ENCODE measurements around the gene TROAP. TPM values are rescaled to one million over a fixed set of nuclear protein-coding genes. Genes with fewer than 3 reads are reported as not detected.

The TROAP gene
- total RNA-seq, 4 donors from 2014 or later: 4.0 to 14.6 (median 5.9) TPM

- TF ChIP-seq CTCF (IDR thresholded peaks at IDR 0.05): no peak
- TF ChIP-seq EP300 (IDR thresholded peaks at IDR 0.05): no peak
- TF ChIP-seq POLR2AphosphoS5 (IDR thresholded peaks at IDR 0.05): no peak
- TF ChIP-seq POLR2A (IDR thresholded peaks at IDR 0.05): no peak
- H3K27ac ChIP-seq: no peak overlapping the region
- no peaks in the 10 kb centered on the region for H3K27me3 ChIP-seq
- DNase-seq (ENCODE audit: low spot score in 2 of 2): no peak
- WGBS: 59% methylated on average over 7 of the region's 7 CpGs
- no peaks in the 10 kb centered on the region for H3K9me3 ChIP-seq
- H3K4me1 ChIP-seq: peaks cover 21% of the 10 kb centered on the region
- no peaks in the 10 kb centered on the region for H3K36me3 ChIP-seq
- no peak overlapping the region for H3K4me3 ChIP-seq
Observed at GRCh38 chr12:49359671-49360070, 36.6 kb downstream of the TROAP start.

GRCh38 chr12:49362077-49362476 is 39.0 kb downstream of the TROAP start:
- no peaks in the 10 kb centered on the region for H3K36me3 ChIP-seq
- DNase-seq (ENCODE audit: low spot score in 2 of 2): no peak
- TF ChIP-seq EP300 (IDR thresholded peaks at IDR 0.05): no peak
- H3K9me3 ChIP-seq: no peaks in the 10 kb centered on the region
- no peaks in the 10 kb centered on the region for H3K27me3 ChIP-seq
- H3K4me1 ChIP-seq: peaks cover 35% of the 10 kb centered on the region
- no peak overlapping the region for H3K4me3 ChIP-seq
- 86% methylated on average over 1 of the region's 1 CpG for WGBS
- H3K27ac ChIP-seq: no peak overlapping the region

- Histone ChIP-seq H3K36me3 (no peaks in the 10 kb centered on the region), H3K4me3 (no peak overlapping the region), H3K27me3 (no peaks in the 10 kb centered on the region), H3K27ac (no peak overlapping the region), H3K4me1 (peaks cover 44% of the 10 kb centered on the region), H3K9me3 (no peaks in the 10 kb centered on the region)
- TF ChIP-seq POLR2AphosphoS5 (IDR thresholded peaks at IDR 0.05): no peak
- no peak for TF ChIP-seq CTCF (IDR thresholded peaks at IDR 0.05)
- no peak for TF ChIP-seq EP300 (IDR thresholded peaks at IDR 0.05)
- TF ChIP-seq POLR2A (IDR thresholded peaks at IDR 0.05): no peak
- WGBS: 68% methylated on average over 1 of the region's 1 CpG
- DNase-seq (ENCODE audit: low spot score in 2 of 2): no peak
Observed at GRCh38 chr12:49364989-49365388, 41.9 kb downstream of the TROAP start.

- Histone ChIP-seq H3K27me3 (no peaks in the 10 kb centered on the region), H3K4me3 (peak overlapping the region; percentile 85), H3K4me1 (peaks cover 46% of the 10 kb centered on the region), H3K9me3 (no peaks in the 10 kb centered on the region), H3K27ac (no peak overlapping the region), H3K36me3 (no peaks in the 10 kb centered on the region)
- TF ChIP-seq EP300 (IDR thresholded peaks at IDR 0.05): no peak
- no peak for TF ChIP-seq POLR2A (IDR thresholded peaks at IDR 0.05)
- no peak for TF ChIP-seq POLR2AphosphoS5 (IDR thresholded peaks at IDR 0.05)
- no peak for TF ChIP-seq CTCF (IDR thresholded peaks at IDR 0.05)
- 64% methylated on average over 5 of the region's 5 CpGs for WGBS
- no peak for DNase-seq (ENCODE audit: low spot score in 2 of 2)
Observed at GRCh38 chr12:49365542-49365941, 42.5 kb downstream of the TROAP start.

- Histone ChIP-seq H3K27ac (peak overlapping the region; percentile 98), H3K36me3 (no peaks in the 10 kb centered on the region), H3K27me3 (no peaks in the 10 kb centered on the region), H3K9me3 (no peaks in the 10 kb centered on the region), H3K4me1 (peaks cover 46% of the 10 kb centered on the region), H3K4me3 (peak overlapping the region; percentile 85)
- WGBS: 8% methylated on average over 29 of the region's 38 CpGs
- TF ChIP-seq POLR2AphosphoS5 (IDR thresholded peaks at IDR 0.05) (no peak), CTCF (IDR thresholded peaks at IDR 0.05) (no peak), POLR2A (IDR thresholded peaks at IDR 0.05) (no peak), EP300 (IDR thresholded peaks at IDR 0.05) (no peak)
- DNase-seq (ENCODE audit: low spot score in 2 of 2): no peak
Observed at GRCh38 chr12:49366096-49366651, 43.1 kb downstream of the TROAP start.

Measured in suprapubic skin (tissue), 4 donors.